Activated naive CD4-positive, alpha-beta T cell (primary cell): ENCODE measurements around the gene KASH5.
"Not testable (repeated sequence)": the region's sequence is repeated elsewhere in the genome, so short reads cannot be mapped to it uniquely, and the experiment has no call there.

Experiments used
- DNase-seq, 4 experiments: peaks; one replicate each; lab custom pipeline; 2025; lab: John Stamatoyannopoulos, UW

Gene KASH5

DNA sequence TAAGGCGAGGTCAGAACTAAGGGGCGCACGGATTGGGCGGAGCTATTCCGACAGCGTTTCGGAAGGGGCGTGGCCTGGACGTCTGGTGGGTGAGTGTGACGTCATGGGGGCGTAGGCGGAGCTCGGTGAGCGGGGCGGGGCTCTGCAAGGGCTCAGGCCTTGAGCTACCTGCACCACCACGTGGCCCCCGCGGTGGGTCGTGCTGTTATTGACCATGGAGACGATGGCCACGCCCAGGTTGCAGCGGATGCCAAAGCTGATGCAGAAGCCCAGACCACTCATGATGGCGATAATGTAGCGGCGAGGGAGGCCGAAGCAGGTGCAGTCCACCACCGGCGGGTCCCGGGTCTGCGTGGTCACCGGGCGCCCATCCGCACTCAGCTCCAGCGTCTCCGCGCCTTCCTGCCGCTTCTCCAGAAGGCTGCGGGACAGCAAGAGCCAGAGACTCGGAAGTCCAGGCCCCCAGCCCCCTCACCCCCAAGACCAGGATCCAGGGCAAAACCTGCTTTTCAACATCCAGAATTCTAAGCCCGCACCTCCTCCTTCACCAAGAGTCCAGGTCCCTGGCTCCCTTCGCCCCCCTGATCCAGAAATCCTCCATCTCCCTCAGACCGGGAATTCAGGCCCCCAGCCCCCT is 48.5 kb downstream of the KASH5 start:
- DNase-seq = peak in 3 of 4 experiments; percentile 7 to 15 (median 11)

DNA sequence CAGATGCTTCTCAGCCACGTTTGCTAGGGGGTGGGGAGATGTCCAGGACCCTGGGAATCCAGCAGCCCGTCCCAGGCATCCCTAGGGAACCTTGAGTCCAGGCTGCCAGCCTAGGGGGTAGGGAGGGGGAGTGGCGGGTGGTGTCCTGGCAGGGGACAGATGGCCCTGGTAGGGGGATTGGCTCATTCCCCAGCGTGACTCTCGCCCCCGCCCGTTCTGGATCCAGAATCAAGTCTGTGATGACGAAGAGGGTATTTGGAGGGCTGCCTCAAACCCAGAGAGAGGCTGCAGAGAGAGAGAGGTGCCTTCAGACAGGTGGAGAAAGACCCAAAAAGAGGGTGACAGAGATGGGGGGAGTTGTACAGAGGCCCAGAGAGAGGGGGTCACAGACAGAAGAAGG is 49.2 kb downstream of the KASH5 start:
- no peak for DNase-seq

DNA sequence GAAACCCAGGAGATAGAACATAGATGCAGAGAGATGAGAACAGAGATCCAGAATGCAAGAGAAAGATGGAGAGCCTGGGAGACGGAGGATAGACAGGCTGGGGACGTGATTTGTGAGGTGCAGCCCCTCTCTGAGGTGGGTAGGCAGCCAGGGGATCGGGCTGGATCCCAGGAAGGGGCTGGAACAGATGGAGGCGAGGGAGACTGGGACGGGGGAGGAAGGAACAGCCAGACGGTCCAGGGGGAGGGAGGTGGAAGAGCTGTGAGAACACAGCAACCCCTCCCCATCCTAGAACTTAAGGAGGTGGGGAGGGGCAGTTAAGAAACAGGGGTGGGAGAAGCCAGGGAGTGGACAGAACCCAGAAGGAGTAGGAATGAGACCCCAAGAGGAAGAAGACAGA is 50.2 kb downstream of the KASH5 start:
- DNase-seq = no peak

DNA sequence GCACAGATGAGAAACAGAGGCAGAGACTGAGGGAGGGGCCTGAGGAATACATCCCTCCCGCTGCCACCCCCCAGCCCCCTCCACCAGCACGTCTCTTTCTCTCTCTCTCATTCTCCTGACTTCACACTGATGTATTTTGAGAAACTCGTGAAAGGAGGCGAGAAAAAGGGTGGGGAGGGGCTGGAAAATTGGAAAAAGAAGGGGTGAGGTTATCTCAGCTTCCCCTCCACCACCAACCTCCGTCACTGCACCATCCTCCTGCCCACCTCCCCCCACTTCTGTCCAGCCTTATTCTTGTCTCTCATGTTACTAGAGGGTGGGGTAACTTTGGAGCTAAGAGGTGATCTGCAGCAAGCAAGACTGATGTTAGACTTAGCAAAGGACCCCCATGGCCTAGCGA is 51.8 kb downstream of the KASH5 start:
- no peak for DNase-seq

DNA sequence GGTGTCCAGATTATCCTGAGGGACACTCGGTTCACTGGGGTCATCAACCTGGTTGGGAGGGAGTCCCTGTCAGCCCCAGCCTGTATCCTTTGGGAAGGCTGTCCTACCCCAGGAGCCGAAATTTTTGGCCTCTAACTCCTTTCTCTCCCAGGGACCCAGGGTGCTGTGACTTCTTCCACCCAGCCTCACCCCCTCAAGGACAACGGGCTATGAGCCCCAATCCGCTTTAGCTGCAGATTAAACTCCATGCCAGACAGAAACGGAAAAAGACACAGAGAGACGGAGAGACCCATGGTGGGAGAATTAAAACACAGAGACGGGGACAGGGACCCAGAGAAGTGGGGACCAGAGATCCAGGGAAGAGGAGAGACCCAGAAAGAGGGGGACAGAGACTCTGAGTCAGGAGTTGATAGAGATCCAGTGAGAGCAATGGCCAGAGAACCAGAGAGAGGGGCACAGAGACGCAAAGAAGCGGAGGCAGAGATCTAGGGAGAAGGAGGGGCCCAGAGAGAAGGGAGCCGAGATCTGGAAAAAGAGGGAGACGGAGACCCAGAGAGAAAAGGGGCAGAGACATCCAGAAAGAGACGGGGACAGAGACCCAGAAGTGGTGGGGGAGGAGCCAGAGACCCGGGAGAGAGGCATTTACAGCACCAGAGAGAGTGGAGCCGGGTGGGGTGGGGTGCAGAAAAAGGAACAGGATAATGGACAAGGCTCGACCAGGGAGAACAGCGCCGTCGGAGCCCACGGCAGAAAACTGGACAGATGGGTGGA is 52.6 kb downstream of the KASH5 start:
- no peak for DNase-seq

DNA sequence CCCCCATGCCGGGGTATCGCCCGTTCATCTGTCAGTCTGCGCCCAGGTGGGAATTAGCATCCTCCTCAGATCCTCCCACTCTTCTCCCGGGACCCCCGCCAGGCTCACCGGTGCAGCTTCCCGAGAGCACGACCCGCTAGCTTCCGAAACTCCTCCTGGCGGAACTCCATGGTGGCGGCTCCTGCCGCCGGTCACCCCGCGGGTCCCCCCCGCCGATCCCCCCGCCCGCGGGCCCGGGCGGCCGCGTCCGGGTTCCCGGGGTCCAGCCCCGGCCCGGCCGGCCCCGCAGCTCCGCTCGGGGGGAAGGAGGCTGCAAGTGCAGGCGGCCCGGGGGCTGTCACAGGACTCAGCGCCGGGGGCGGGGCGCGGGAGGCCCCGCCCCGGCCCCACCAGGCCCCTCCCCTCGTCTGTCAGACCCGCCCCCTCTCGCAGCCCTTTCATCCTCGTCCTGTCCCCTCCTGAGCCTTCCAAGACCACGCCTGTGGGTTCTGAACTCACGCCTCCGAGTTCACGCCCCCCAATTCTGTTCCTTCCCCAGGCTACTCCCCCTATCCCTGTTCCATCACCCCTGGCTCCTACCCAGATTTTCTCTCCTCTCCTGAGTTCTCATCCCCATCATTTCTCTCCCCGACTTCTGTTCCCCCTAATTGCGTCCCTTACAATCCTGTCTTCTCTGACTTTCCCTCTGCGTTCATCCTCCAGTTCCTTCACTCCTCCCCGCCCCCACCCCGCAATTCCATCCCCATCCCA is 53.3 kb downstream of the KASH5 start, which contains the start of gene SLC17A7:
SLC17A7 (minus strand) TSS at position 318 of the 750 bp plus-strand sequence; CDS start at position 170, 148 bp downstream.
- DNase-seq = peak in 2 of 4 experiments; percentile 11 to 27

DNA sequence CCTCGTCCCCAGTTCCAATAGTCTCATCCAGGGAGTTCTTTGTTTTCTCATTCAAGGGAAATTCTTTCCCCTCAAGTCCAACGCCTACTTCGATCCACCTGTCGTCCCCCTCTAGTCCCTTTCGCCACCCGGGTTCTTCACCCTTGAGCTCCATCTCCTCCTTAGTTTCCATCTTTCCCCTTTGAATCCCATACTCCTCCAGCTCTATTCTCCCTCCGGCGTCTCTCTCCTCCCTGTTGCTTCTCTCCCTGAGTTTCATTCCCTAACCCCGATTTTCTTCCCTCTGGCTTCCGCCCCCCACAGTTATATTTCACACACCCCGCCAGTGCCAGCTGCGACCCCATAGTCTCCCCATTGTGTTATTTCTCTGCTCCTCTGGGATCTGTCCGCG is 53.9 kb downstream of the KASH5 start:
- no peak for DNase-seq

DNA sequence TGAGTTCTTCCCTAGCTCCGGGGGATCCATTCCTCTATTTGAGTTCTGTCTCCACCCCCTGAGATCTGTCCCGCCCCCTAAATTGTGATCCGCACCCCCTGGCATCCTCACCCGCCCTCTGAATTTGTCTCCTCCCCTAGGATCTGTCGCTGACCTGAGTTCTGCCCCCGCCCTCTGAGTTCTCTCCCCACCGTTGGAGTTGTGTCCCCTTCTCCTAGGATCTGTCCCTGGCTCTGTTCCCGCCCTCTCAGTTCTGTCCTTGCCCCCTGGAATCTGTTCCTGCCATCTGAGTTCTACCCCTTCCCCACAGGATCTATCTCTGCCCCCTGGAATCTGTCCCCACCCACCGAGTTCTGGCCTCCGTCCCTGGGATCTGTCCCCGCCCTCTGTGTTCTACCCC is 54.3 kb downstream of the KASH5 start:
- no peak for DNase-seq

DNA sequence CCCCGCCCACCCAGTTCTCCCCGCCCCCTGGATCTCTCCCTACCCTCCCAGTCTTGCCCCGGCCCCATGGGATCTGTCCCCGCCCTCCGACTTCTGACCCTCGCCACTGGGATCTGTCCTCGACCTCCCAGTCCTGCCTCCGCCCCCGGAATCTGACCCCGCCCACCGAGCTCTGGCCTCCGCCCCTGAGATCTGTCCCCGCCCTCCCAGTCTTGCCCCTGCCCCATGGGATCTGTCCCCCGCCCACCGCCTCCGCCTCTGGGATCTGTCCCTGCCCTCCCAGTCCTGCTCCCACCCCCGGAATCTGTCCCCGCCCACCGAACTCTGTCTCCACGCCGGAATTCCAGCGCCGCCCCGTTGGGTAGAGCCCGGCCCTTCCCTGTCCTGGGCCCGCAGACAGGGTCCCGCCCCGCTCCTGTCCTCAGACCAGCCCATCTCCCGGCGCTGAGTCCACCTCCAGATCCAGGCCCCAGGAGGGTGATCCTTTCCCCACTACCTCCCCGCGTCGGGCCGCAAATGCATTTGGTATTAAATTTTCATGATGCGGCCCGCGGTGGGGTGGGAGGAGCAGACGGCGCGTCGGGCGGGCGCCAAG is 54.8 kb downstream of the KASH5 start:
- DNase-seq = peak in 2 of 4 experiments; percentile 25 to 39

DNA sequence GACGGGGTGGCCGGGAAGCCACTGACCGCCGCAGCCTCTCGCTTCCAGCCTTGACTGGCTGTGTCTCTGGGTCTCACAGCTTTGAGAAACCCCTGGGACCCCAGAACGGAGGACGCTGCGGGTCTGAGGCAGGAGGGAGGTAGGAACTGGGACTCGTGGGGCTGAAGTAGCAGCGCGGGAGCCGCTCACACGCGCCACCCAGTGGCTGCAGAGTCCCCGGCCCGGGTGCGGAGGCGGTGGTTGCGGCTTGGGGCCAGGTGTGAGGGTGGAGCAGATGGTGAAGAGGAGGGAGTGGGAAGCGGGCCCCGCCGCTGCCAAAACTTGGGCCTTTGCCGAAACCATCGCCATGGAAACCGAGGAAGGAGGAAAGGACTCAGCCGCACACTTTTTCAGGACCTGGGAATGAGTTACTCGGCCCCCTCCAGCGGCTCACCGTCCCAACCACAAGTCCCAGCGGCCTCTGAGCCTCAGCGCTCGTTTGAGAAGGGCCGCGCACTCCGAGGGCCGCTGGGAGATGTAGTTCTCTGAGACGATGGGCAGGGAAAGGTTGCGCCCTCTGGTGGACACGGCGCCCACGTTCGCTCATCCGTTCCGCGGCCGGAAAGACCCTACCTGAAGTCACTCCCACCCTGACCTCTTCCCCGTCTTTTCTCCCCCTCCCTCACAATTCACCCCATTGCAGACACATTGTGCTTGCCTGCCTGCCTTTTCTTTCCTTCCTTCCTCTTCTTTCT is 55.5 kb downstream of the KASH5 start:
- DNase-seq = peak; percentile 82 to 89 (median 88)

DNA sequence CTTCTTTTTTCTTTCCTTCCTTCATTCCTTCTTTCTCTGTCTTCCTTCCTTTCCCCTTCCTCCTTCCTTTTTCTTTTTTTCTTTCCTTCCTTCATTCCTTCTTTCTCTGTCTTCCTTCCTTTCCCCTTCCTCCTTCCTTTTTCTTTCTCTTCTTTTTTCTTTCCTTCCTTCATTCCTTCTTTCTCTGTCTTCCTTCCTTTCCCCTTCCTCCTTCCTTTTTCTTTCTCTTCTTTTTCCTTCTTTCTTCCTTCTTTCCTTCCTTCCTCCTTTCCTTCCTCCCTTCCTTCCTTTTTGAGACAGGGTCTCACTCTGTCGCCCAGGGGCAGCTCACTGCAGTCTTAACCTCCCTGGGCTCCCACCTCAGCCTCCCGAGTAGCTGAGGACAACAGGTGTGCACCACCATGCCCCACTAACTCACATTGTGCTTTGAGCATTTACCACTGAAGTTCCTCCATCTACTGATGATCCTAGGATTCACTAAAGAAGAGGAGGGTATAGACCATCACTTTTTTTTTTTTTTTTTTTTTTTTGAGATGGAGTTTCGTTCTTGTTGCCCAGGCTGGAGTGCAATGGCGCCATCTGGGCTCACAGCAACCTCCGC is 56.2 kb downstream of the KASH5 start:
- DNase-seq = not testable (repeated sequence)

DNA sequence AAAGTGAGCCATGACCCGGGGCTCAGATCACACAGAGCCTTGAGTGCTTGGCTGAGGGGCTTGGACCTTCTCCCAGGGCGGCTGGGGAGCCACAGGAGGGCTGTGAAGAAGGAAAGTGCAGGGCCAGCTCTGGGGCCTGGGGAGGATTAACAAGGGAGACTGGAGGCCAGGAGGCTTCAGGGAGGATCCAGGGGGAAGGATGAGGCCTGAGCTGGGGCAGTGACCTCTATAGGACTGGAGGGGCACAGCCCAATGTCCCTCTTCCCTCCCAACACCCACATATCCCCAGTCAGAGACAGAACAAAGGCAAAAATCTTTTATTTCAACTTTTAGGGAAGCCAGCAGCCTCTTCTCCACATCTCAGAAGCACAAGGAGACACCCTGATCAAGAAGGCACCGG is 57.9 kb downstream of the KASH5 start:
- DNase-seq = no peak

DNA sequence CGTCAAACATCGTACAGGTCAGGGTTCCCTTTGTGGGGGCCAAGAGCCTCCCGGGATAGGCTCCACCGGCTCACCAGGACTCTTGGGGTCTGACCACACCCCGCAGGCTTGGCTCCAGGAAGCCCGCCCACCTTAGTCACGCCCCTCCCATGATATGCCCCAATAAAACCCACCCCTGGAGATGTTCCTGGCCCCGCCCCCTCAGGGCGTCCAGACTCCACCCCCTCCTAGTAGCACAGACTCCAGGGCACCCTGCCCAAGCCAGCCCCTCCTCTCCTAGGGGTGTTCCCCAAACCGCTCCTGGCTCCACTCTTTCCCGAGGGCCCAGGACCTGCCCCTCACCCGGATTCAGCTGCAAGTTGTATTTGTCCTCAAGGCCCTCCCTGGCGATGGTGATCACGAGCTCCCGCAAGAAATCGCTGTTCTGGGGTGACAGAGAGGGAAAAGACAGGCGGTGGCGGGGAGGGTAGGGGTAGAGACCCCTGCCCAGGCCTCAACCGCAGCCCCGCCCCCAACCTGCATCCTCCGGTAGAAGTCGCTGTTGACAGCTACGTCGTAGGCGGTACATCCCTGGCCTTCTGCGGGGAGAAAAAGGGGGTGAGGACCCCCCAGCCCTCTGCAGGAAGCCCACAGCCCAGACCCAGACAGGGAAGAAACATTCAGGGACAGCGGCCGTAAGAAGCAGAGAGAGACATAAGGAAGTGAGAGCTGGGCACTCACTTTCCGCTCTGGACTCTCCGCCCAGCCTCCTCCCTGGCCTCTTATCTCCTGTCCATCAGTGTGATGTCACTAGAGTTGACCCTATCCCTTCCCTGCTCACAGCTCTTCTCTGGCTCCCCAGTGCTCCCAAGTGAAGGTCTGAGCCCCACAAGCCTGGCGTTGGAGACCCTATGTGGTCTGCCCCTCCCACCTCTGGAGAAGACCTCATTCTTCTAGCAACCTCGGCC is 59.7 kb downstream of the KASH5 start:
- DNase-seq = no peak

DNA sequence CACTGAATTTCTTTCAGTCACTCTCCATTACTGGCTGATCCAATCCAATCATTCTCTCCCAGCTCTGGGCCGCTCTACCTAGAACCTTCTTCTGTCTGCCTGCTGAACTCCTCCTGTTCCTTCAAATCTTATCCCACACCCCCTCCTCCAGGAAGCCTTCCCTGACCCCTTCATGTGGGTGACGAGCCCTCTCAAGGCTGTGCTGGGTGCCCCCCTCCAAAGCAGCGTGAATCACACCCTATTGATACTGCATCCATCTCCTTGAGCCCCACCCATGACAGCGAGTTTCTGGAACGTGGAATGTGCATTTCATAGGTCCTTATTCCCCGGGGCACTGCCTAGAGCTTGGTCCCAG is 60.4 kb downstream of the KASH5 start:
- no peak for DNase-seq

DNA sequence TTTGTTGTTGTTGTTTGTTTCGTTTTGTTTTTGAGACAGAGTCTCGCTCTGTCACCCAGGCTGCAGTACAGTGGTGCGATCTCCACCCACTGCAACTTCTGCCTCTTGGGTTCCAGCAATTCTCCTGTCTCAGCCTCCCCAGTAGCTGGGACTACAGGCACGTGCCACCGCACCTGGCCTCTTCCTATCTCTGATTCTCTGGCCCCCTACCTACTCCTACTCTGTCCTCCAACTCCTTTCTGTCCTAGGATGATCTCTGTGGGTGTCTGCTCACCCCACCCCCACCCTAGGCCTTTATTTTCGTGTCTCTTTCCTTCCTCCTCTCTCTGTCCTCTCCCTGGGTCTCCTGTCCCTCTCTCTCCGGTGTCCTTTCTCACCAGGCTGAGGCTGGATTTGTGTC is 62.4 kb downstream of the KASH5 start:
- no peak for DNase-seq

DNA sequence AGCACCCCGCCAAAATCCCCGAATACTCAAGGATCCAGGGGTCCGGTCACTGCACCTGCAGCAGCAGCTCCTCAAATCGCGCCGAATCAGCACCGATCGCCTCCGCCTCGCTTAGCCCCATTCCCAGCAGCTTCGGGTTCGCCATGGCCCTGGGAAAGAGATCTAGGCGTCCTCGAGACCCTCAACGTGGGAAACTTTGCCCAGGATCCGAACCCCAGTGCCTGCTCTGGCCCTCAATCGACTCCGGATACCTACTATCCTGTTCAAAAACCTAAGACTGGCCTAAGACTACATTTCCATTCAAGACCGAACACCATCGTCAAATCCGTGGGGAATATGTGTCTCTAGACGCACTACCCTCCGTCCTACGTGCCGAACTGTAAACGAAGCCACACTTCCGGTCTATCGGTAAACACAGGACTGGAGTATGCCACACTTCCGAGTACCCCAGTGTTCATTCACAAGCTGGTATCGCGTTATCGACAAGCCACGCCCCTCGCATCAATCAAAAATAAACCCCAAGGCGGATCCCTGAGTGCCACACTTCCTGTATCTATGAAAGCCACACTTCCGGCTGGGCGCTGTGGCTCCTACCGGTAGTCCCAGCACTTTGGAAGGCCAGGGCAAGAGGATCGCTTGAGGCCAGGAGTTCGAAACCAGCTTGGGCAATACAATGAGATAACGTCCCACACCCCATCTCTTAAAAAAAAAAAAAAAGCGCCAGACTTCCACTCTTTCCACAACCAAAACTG is 63.6 kb downstream of the KASH5 start, which contains the start of gene PIH1D1:
PIH1D1 (minus strand) TSS at position 385 of the 752 bp plus-strand sequence; CDS start at position 145, 240 bp downstream.
- peak; percentile 69 to 88 (median 80) for DNase-seq

DNA sequence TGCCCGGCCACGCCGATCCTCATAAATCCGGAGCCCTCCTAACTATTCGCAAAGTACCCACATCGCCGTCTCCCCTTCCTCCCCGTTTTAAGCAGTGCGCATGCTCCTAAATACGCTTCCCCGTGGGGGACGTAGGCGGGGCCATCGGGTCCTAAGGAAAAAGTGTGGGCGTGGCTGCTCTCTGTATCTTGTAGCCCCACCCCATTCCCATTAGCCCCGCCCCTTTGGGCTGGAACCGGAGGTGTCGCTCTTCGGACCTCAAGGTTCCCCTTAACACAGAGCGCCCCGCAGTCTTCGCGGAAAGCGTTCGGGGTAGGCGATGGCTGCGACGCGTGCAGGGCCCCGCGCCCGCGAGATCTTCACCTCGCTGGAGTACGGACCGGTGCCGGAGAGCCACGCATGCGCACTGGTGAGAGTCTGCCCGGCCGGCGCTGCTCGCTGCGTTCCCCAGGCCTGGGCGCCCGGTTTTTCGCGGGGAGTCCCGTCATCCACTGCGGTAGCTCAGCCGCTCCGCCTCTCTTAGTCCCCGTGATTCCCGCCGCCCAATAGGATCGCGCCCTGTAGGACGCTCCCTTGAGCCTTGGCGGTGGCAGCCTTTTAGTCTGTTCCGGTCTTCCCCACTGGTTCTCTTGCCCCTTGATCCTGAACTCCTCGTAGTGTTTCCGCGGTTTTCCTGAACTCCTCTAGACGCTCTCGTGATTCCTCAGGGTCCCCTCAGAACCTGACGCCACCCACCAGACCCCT is 65.1 kb downstream of the KASH5 start, which contains the start of gene ALDH16A1:
ALDH16A1 (plus strand) TSS at position 213 of the 744 bp plus-strand sequence; CDS start at position 320, 107 bp downstream.
- peak; percentile 94 to 98 (median 96) for DNase-seq

DNA sequence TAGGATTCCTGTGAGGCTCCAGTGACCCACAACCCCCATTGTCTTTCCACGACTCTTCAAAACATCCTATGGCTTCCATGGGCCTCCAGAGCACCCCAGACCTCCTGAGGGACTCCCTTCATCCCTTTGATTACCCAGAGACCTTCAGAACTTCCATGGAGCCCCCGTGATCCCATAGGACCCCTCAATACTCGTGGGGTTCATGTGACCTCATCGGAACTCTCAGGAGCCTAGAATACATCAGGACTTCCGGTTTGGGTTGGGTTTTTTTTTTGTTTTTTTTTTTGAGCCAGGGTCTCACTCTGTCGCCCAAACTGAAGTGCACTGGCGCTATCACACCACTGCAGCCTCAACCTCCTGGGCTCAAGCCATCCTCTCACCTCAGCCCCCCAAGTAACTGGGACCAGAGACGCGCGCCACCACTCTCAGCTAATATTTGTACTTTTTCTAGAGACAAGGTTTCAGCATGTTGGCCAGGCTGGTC is 65.8 kb downstream of the KASH5 start:
- DNase-seq = no peak
